Neural progenitor cell (in vitro differentiated cells): ENCODE data around the gene MIAT. TPM values are rescaled to one million over a fixed set of nuclear protein-coding genes. Genes with fewer than 3 reads are reported as not detected.

Source experiments
- DNase-seq: peaks from one replicate; pipeline ENCODE4 v3.0.0-alpha.2; 2016; ENCODE audit warnings: low spot score
- H2AFZ ChIP-seq: fragments of 200-600 bp; sonication (generic); replicated peaks from 2 replicates; pipeline ENCODE4 v1.6.1; 2016; ENCODE audit warnings: antibody characterized with exemption
- H3F3A ChIP-seq: fragments of 200-600 bp; sonication (generic); 2 replicates; pipeline ENCODE4 v1.6.1; 2016; ENCODE audit warnings: antibody characterized with exemption, low read depth
- H3K27ac ChIP-seq: fragments of 200-600 bp; sonication (generic); 2 replicates; pipeline ENCODE4 v1.5.1; 2016; ENCODE audit warnings: mild to moderate bottlenecking
- H3K27me3 ChIP-seq: fragments of 200-600 bp; sonication (generic); 2 replicates; pipeline ENCODE4 v1.6.1; 2016; ENCODE audit warnings: mild to moderate bottlenecking, moderate library complexity
- H3K36me3 ChIP-seq: fragments of 200-600 bp; sonication (generic); 2 replicates; pipeline ENCODE4 v1.5.1; 2016
- H3K4me1 ChIP-seq: fragments of 200-600 bp; sonication (generic); 2 replicates; pipeline ENCODE4 v1.6.1; 2016; ENCODE audit warnings: mixed run types
- H3K4me2 ChIP-seq: fragments of 200-600 bp; sonication (generic); 2 replicates; pipeline ENCODE4 v1.6.1; 2016
- H3K4me3 ChIP-seq: fragments of 200-600 bp; sonication (generic); 2 replicates; pipeline ENCODE4 v1.5.1; 2016
- H3K79me2 ChIP-seq: fragments of 200-600 bp; sonication (generic); 2 replicates; pipeline ENCODE4 v1.6.1; 2016; ENCODE audit warnings: low read depth
- H3K9ac ChIP-seq: fragments of 200-600 bp; sonication (generic); 2 replicates; pipeline ENCODE4 v1.6.1; 2016
- H3K9me3 ChIP-seq: fragments of 200-600 bp; sonication (generic); 2 replicates; pipeline ENCODE4 v1.5.1; 2016; ENCODE audit warnings: low read depth
- H4K20me1 ChIP-seq: fragments of 200-600 bp; sonication (generic); 2 replicates; pipeline ENCODE4 v1.6.1; 2016; ENCODE audit warnings: low read depth
- H3K27ac Mint-ChIP-seq: 3 replicates; pipeline ENCODE4 v1.8.0; 2021; ENCODE audit warnings: mixed read lengths
- H3K27me3 Mint-ChIP-seq: 2 replicates; pipeline ENCODE4 v1.8.0; 2022; ENCODE audit warnings: low read depth, mild to moderate bottlenecking, inconsistent platforms, moderate library complexity, mixed read lengths; ENCODE audit not compliant: insufficient read depth
- H3K36me3 Mint-ChIP-seq: 3 replicates; pipeline ENCODE4 v1.8.0; 2021; ENCODE audit warnings: mixed read lengths
- H3K4me1 Mint-ChIP-seq: 3 replicates; pipeline ENCODE4 v1.8.0; 2021; ENCODE audit warnings: mixed read lengths
- H3K4me3 Mint-ChIP-seq: 3 replicates; pipeline ENCODE4 v1.8.0; 2021; ENCODE audit warnings: mild to moderate bottlenecking, moderate library complexity, mixed read lengths
- H3K9me3 Mint-ChIP-seq: 3 replicates; pipeline ENCODE4 v1.8.0; 2020; ENCODE audit warnings: mixed read lengths
- CTCF ChIP-seq: fragments of 200-600 bp; sonication (generic); IDR thresholded peaks from 2 replicates; pipeline ENCODE4 v1.5.1; 2017; ENCODE audit warnings: antibody characterized with exemption, mild to moderate bottlenecking
- EZH2 ChIP-seq: fragments of 200-600 bp; sonication (generic); IDR thresholded peaks from 2 replicates; pipeline ENCODE4 v1.6.1; 2017; ENCODE audit warnings: antibody characterized with exemption, mild to moderate bottlenecking, moderate library complexity
- EZH2phosphoT487 ChIP-seq: fragments of 200-600 bp; sonication (generic); IDR thresholded peaks from 2 replicates; pipeline ENCODE4 v1.6.1; 2017; ENCODE audit warnings: antibody characterized with exemption
- total RNA-seq: library from RNA; depleted of rRNA; stranded (reverse); fragments of >200 nt; gene quantifications from 2 replicates; pipeline ENCODE4 v1.2.3, GENCODE V29; 2015; ENCODE audit warnings: low replicate concordance

The MIAT gene
- total RNA-seq, 1 donor from 2014 or later: 262 TPM

- H3K36me3 ChIP-seq: no peaks in the 10 kb centered on the region
- no peak overlapping the region for H2AFZ ChIP-seq
- Mint-ChIP-seq H3K4me1 (peaks cover 25% of the 10 kb centered on the region), H3K27me3 (peaks cover 2% of the 10 kb centered on the region), H3K9me3 (no peaks in the 10 kb centered on the region), H3K4me3 (no peak overlapping the region), H3K36me3 (peaks cover 2% of the 10 kb centered on the region), H3K27ac (no peak overlapping the region)
- peaks cover 15% of the 10 kb centered on the region for H3K4me1 ChIP-seq
- no peaks in the 10 kb centered on the region for H3K27me3 ChIP-seq
- H3K79me2 ChIP-seq: no peaks in the 10 kb centered on the region
- TF ChIP-seq EZH2: no peak
- H4K20me1 ChIP-seq: no peaks in the 10 kb centered on the region
- no peak overlapping the region for H3K4me3 ChIP-seq
- H3K27ac ChIP-seq: no peak overlapping the region
- DNase-seq: no peak
- H3F3A ChIP-seq: peaks cover 2% of the 10 kb centered on the region
- H3K9me3 ChIP-seq: no peaks in the 10 kb centered on the region
- H3K9ac ChIP-seq: no peak overlapping the region
- no peak overlapping the region for H3K4me2 ChIP-seq
These were observed 58.1 kb downstream of the MIAT start for GRCh38 chr22:26715392-26715936.

GRCh38 chr22:26718488-26718887 is 61.1 kb downstream of the MIAT start:
- H3K4me1 Mint-ChIP-seq: peaks cover 22% of the 10 kb centered on the region
- H3K36me3 Mint-ChIP-seq: peaks cover 3% of the 10 kb centered on the region
- Histone ChIP-seq H3K4me2 (no peak overlapping the region), H3K27ac (no peak overlapping the region), H3K9ac (no peak overlapping the region), H2AFZ (no peak overlapping the region), H3F3A (peaks cover 2% of the 10 kb centered on the region), H3K36me3 (no peaks in the 10 kb centered on the region), H4K20me1 (no peaks in the 10 kb centered on the region), H3K79me2 (no peaks in the 10 kb centered on the region), H3K4me1 (peaks cover 15% of the 10 kb centered on the region), H3K9me3 (no peaks in the 10 kb centered on the region), H3K4me3 (no peak overlapping the region), H3K27me3 (no peaks in the 10 kb centered on the region)
- no peak overlapping the region for H3K4me3 Mint-ChIP-seq
- H3K27ac Mint-ChIP-seq: no peak overlapping the region
- no peak for DNase-seq
- TF ChIP-seq EZH2 (no peak), CTCF (no peak), EZH2phosphoT487 (no peak)
- H3K9me3 Mint-ChIP-seq: no peaks in the 10 kb centered on the region
- H3K27me3 Mint-ChIP-seq: peaks cover 2% of the 10 kb centered on the region

DNA sequence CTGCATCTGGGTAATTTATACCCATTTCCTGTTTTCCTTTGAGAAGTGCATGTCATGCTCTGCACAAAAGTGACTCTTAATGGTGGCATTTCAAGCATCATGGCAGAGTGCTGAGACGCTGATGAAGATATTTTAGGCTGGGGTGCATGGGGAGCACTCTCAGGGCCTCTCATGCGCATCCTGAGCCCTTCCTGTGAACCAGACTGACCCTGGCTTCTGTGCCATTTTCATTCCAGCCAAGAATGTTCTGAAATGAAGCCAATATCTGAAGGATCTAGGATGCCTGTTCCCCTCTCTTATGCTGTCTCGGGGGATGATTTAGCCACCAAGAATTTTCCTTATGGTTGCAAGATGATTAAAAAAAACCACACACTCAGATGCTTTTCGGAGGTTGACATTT is 61.5 kb downstream of the MIAT start:
- H3K4me2 ChIP-seq: no peak overlapping the region
- no peak overlapping the region for H3K27ac ChIP-seq
- no peak overlapping the region for H3K9ac ChIP-seq
- Mint-ChIP-seq H3K9me3 (no peaks in the 10 kb centered on the region), H3K4me3 (no peak overlapping the region), H3K27me3 (peaks cover 2% of the 10 kb centered on the region), H3K4me1 (peaks cover 18% of the 10 kb centered on the region), H3K36me3 (peaks cover 3% of the 10 kb centered on the region), H3K27ac (peak overlapping the region; percentile 5)
- no peaks in the 10 kb centered on the region for H3K36me3 ChIP-seq
- TF ChIP-seq CTCF (no peak), EZH2 (no peak), EZH2phosphoT487 (no peak)
- H2AFZ ChIP-seq: no peak overlapping the region
- H3K9me3 ChIP-seq: no peaks in the 10 kb centered on the region
- no peaks in the 10 kb centered on the region for H3K79me2 ChIP-seq
- H3K27me3 ChIP-seq: no peaks in the 10 kb centered on the region
- H3F3A ChIP-seq: peaks cover 2% of the 10 kb centered on the region
- no peak for DNase-seq
- peaks cover 13% of the 10 kb centered on the region for H3K4me1 ChIP-seq
- no peak overlapping the region for H3K4me3 ChIP-seq
- H4K20me1 ChIP-seq: no peaks in the 10 kb centered on the region

GRCh38 chr22:26722159-26722558 is 64.8 kb downstream of the MIAT start:
- Histone ChIP-seq H3K9me3 (no peaks in the 10 kb centered on the region), H3K27me3 (no peaks in the 10 kb centered on the region), H3F3A (no peaks in the 10 kb centered on the region), H3K4me3 (no peak overlapping the region), H3K27ac (no peak overlapping the region), H2AFZ (no peak overlapping the region), H3K9ac (no peak overlapping the region), H4K20me1 (no peaks in the 10 kb centered on the region), H3K4me1 (no peaks in the 10 kb centered on the region), H3K36me3 (no peaks in the 10 kb centered on the region), H3K4me2 (no peak overlapping the region), H3K79me2 (no peaks in the 10 kb centered on the region)
- peaks cover 2% of the 10 kb centered on the region for H3K27me3 Mint-ChIP-seq
- H3K36me3 Mint-ChIP-seq: peaks cover 11% of the 10 kb centered on the region
- H3K4me1 Mint-ChIP-seq: peaks cover 1% of the 10 kb centered on the region
- no peak overlapping the region for H3K27ac Mint-ChIP-seq
- H3K9me3 Mint-ChIP-seq: peaks cover 10% of the 10 kb centered on the region
- H3K4me3 Mint-ChIP-seq: no peak overlapping the region
- no peak for DNase-seq
- TF ChIP-seq CTCF: no peak
- TF ChIP-seq EZH2phosphoT487: no peak
- TF ChIP-seq EZH2: no peak
